GM12891 (cell line): Measurements from ENCODE around the gene C2CD4C.

ENCODE experiments used
- PAX5 ChIP-seq: IDR thresholded peaks from 2 replicates; pipeline ENCODE4 v1.6.1; 2011; ENCODE audit warnings: low read length, moderate library complexity, mild to moderate bottlenecking; ENCODE audit not compliant: insufficient read depth, severe bottlenecking
- POLR2A ChIP-seq: IDR thresholded peaks from 2 replicates; pipeline ENCODE4 v1.6.1; 2011; ENCODE audit warnings: low read depth, low read length, control low read depth
- POLR2AphosphoS5 ChIP-seq: IDR thresholded peaks from 2 replicates; pipeline ENCODE4 v1.6.1; 2011; ENCODE audit warnings: low read depth, low read length, control low read depth
- POU2F2 ChIP-seq: IDR thresholded peaks from 2 replicates; pipeline ENCODE4 v1.6.1; 2011; ENCODE audit warnings: low read depth, mild to moderate bottlenecking, control low read depth, low read length, moderate library complexity
- SPI1 ChIP-seq: IDR thresholded peaks from 2 replicates; pipeline ENCODE4 v1.6.1; 2011; ENCODE audit warnings: low read depth, low read length, control low read depth
- TAF1 ChIP-seq: IDR thresholded peaks from 2 replicates; pipeline ENCODE4 v1.6.1; 2011; ENCODE audit warnings: low read depth, low read length, control low read depth

- no peak for TF ChIP-seq POLR2A
- no peak for TF ChIP-seq POLR2AphosphoS5
- TF ChIP-seq TAF1 = no peak
- TF ChIP-seq SPI1 = no peak
- no peak for TF ChIP-seq PAX5
- no peak for TF ChIP-seq POU2F2
Measured at GRCh38 chr19:384799-385169, 24.2 kb downstream of the C2CD4C start.
